Measurements from ENCODE around the gene NKAIN2.

- TF ChIP-seq CTCF (IDR thresholded peaks at IDR 0.05; ENCODE audit: low read length) (no peak), EZH2phosphoT487 (IDR thresholded peaks at IDR 0.05; ENCODE audit: low read length) (no peak)
These were observed 470.0 kb downstream of the NKAIN2 start for GRCh38 chr6:124273701-124274100.
